Right lung (tissue), 5 donors: ENCODE measurements around the gene KRT86. TPM values are rescaled to one million over a fixed set of nuclear protein-coding genes. Genes with fewer than 3 reads are reported as not detected.
"Not testable (repeated sequence)": the region's sequence is repeated elsewhere in the genome, so short reads cannot be mapped to it uniquely, and the experiment has no call there.

Experiments
- DNase-seq, 2 donors: peaks; one replicate each; pipeline ENCODE4 v3.0.0-alpha.2; 2013
- polyA plus RNA-seq, 5 donors: library from polyadenylated mRNA; unstranded; fragments of 120-200 nt; gene quantifications; one replicate each; pipeline versions ENCODE4 v1.2.1 to v1.2.3, GENCODE V29; 2013; ENCODE audit warnings: inconsistent platforms in 1 of 5, low replicate concordance in 1 of 5; ENCODE audit not compliant: insufficient read length in 5 of 5, insufficient read depth in 1 of 5

Gene KRT86
- polyA plus RNA-seq, 5 donors: 0.08 to 0.24 (median 0.18) TPM; not detected in 1

DNA sequence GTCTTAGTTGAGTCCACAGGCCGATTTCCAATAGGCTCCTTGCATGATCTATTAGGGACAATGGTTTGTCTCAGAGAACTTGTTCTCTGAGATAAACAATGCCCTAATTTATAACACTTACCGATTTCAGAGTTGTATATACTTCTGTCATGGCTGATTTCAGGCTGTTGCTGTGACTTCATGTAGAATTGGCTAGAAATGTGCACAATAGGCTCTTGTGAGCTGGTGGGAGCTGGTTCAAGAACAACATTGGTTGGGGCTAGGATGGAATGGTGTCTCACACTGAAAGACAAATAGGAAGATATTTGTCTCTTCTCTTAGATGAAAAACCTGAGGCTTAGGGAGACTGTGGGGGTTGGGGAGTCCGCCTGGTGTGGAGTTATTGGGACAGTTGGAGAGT, 6.7 kb upstream of the KRT86 start:
- no peak for DNase-seq

DNA sequence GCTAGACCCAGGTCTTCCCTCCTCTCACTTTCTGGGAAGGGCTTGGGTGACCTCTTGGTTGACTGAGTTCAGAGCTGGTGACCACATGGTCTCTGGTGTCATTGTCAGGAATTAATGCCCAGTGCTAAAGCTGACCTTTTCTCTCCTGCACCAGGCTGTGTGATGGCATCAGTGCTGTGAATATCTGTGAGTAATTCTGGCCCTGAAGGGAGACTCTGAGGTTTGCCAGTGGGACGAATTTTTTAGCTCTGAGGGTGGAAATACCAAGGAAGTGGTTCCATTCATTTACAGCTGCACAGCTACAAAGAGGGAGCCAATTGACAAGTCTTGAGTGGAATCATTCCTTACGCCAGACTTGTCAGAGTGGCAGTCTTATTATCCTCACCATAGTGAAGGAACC, 6.2 kb upstream of the KRT86 start:
- DNase-seq: no peak

DNA sequence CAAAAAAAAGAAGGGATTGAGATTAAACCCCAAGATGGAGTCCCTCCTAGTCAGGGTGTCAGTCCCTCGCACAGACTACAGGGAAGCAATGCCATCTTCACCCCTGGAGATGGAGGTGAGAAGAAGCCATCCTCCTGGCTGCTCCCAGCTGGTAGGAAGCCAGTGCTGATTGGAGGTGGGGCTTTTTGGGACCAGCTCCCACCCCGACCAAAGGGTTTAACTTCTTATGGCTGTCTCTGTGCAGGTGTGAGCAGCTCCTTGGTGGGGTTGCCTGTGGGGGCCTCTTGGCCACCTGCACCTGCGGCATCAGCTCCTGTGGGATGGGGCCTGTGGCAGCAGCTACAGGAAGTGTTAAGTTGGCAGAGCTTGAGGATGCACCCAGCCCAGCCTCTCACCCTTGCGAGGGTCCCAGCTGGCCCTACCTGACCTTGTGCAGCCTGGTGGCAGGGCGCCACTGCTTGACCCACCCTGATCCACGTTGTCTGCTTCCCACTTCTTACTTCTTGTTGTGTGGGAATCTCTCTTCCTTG, 3.8 kb upstream of the KRT86 start:
- DNase-seq: no peak

DNA sequence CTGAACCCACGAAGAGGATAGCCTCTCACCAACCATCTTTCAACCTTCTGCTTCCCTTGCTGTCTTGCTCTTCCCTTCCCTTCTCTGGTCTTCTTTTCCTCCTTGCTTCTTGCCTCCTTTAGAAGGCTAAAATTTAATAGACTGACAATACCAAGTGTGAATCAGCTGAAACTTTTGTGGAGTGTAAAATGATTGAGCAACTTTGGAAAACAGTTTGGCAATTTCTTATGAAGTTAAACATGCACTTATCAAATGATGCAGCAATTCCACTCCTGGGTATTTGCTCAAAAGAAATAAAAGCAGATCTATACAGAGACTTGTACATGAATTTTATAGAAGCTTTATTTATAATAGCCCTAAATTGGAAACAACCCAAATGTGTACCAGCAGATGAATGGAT, 3.3 kb upstream of the KRT86 start:
- no peak for DNase-seq

DNA sequence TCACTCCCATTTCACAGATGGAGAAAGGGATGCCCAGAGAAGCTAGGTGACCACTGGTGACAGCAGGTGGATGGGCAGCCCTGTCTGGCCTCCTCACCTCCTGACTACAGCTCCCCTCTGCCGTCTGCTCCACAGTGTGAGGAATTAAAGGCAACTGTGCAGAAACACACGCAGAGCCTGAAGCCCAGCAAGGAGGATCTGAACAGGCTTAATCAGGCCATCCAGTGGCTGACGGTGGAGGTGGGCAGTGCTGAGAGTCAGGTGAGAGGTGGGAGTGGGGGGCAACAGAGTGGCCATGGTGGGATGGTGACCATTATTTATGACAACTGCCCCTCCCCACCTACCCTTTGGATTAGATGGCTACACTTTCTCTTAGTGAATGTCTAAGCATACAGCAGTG, 1.2 kb downstream of the KRT86 start:
- no peak for DNase-seq

DNA sequence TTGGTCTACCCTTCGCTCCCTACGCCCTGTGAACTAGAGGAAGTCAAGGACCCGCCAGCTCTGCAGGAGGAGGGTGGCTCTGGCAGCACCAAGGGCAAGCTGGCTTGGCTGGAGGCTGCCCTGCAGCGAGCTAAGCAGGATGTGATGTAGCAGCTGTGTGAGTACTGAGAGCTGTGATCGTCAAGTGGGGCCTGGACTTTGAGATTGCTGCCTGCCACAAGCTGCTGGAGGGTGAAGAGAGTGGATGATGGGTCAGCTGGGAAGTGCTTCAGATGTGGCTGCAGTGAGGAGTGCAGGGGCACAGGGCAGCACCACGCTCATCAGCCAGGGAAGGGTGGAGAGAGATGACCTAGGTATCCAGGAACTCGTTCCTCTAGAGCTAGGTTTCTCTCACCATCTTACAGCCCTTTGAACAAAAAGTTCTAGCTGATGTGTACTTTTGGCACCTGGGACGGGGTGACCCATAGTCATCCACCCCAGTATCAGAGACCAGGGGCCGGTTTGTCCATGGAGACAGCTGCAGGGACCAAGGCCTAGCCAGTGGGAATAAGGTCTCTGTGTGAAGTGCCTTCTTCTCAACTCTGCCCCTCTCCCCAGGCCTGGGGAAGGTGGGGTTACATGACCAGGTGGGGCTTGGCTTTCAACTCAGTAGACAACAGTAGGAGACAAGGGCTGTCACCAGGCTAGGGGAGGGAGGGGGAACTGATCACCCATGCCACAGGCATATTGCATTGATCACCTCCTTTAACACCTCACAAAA, 3.2 kb downstream of the KRT86 start:
- DNase-seq: peak in 1 of 2 donors; percentile 38

DNA sequence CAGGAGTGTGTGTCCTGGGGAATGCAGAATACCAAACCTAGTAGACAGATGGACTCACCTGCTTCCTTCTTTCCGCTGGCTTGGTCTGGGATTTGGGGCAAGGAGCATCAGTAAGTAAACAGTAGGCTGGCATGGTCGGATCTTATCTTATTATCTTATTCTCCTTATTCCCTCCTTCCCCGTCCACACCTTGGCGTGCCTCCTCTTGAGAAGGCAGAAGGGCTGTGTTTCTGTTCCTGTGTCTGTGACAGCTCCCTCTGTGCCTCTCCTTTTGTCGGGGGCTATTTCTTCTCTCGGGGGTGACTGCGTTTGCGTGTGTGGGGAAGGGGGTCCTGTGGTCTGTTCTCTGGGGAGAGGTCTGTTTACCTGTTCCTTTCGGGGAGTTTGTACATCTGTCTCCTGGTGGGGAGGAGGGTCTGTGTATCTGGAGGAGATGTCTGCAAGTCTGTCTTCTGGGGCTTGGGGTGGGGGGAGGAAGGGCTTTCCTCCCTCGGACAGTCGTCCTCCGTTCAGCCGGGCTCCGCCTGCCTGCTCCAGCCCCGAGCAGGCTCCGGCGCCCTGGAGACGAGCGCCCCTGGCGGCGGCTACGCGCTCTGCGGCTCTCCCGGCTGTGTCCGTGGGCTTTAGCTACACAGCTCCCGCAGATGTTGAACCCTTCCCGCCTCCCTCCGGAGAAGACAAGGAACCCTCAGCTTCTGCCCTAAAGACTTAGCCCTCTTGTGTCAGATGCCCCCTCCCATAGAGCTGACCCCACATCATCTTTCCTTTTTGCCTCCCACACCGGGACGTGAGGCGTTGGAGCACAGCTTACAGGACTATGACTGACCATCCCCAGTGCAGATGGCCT, 4.4 kb downstream of the KRT86 start:
- DNase-seq: peak; percentile 71 to 74

DNA sequence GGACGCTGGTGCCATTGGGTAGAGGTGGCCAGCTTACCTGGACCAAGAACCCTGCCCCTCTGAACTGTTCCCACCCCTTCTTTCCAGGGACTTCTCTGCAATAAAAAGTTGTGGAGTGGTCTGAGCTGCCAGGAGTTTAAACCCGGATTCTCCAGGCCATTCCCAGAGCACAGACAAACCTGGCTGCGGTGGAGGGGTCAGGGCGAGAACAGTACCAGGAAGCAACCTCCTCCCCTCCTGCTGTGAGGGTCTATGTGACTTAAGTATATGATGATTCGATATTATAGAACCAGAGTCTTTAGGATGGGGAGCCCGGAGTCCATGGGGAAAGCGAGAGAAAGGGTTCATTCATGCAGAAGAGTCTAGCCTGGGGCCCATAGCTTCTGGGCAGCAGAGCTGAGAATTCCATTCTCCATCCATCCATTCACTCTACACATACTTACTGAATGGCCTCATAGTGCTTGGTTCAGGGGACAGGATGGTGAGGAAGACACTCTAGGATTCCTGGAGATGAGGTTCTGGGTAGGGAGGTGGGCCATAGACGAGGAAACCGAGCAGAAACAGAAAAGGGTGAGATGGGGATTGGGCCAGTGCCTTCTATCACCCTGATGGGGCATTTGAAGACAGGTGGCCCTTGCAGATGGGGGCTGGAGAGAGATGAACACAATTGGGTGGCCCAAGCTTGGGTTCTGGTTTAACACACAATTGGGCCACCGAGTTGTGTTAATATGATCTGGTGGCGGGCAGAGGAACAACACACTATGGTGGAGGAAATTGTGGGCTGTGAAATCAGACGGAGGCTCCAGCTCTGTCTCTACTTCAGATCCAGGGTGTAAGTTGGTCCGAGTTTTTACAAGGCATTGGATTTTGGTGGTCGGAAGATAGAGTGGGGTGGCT, 5.2 kb downstream of the KRT86 start:
- DNase-seq: no peak

DNA sequence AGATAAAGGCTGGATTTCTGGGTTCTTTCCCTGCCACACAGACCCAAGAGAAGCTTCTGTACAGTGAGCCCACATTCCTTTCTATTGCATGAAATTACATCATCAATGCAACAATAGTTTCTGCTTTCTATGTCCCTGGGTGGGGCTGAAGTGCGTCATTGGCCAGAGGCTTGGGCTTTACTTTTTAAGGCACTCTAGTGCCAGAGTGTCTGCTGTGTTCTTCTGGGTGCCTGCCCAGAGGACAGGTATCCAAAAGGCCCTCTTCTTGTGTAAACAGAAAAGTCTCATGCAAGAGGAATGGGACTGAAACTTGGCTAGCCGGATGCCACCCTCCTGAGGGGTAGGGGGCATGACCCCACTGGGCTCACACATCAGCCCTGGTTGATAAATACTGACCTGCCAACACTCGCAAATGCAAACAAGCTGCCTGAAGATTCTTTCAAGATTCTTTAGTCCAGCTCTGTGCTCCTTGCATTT, 5.9 kb downstream of the KRT86 start:
- peak in 1 of 2 donors; percentile 26 for DNase-seq

DNA sequence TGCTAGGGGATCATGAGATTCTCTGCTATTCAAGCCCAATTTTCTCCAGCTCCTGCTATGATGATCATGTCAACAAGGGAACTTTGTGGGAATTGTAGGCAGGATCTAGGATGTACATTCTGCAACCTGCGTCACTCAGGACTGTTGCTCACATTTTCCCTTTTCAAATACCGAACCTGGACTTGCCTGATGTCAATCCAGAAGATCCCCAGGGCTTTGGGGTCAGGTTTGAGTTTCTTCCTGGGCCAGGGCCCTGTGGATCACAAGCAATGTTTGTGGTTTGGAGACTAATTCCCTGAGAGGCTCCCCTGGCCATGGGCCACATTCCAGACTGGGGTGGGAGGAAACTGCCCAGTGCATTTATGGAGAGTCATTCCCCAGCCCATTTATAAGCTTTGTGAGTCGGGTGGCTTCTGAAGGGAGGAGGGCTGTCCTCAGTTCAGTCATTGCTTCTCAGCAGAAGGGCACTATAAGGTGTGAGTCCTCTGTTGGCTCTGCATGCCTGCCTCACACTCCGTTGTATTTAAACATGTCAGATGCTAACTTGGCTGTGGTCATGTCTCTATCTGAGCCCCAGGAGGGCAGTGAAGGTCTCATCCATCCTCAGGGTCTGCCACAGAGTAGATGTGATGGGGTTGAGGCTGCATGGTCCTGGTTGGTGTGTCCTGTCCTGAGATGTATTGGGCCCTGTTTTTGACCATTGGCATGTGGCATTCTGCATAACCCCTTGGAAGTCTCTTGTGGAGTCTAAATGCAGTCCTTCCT, 6.5 kb downstream of the KRT86 start:
- DNase-seq: no peak

DNA sequence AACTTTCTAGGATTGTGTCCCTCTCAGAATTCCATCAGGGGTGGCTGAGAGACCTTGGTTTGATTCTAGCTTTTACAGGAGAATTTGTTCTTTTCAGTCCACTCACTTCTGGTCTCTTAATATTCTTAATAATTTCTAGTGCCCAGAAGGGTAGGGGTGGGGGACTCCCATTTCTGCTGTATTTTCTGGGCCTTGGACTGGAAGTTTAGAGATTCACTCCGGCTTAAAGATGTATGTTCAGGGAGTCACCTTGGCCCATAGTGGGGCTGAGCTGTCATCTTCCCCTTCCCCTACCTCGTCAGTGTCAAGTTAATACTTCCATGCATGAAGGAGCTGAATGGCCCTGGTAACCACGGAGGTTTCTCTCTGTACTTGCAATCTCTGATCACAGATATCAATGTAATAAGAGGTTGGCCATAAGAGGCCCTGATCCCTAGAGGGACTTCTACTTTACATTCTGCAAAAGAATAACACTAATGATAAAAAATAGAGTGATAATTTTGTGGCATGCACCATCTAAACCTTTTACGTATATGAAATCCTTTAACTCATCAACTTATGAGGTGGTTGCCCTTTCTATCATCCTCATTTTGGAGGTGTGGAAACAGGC, 10.2 kb downstream of the KRT86 start:
- DNase-seq: no peak

DNA sequence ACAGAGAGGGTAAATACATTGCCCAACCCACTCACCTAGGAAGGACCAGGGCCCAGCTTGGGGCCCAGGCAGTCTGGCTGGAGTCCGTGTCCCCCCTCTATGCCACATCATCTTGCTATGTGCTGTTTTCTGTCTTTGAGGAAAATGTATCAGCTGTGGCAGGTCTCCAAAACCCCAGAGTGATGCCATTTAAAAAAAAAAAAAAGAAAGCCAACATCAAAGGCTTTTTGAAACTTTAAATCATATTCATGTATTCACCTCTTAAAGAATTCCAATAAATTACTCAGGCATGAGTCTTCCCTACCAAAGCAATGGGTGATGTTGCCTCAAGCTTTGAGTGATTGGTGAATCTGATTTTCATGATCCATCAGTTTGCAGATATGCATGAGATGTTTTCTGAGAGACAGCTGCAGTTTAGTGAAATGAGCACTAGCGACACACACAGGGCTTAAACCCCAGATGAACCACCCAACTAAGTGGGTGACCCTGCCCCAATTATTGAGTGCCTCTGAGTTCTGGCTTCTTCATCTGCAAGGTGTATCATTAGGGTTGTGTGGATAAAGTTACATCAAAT, 10.8 kb downstream of the KRT86 start:
- DNase-seq: no peak

DNA sequence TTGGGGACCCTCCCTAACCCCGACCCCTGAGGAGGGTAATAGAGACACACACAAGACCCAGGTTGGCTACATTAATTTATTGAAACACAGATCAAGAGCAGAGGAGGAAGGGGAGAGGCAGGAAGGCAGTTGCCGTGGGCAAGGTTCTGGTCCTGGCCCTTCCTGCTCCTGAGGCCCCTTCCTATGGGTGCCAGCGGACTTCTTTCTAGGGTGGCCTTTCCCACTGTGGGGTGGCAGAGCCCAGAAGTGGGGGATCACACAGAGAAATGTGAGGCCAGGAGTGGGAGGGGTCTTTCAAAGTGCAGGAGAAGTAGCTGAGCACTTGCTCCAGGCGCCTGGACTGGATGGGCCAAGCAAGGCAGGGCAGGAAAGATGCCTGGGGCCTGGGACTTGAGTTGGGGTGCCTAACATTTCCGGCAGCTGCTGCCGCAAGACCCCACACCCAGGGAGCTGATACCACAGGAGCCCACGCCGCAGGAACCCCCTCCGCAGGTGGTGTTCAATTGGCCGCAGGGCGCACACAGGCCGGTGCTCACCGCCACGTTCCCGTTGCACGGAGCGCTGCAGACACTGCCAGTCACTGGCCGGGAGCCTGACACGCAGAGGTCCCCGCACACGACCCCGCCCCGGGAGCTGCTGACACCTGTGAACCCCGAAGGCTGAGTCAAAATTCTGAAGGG, 11.5 kb downstream of the KRT86 start:
- DNase-seq: no peak

DNA sequence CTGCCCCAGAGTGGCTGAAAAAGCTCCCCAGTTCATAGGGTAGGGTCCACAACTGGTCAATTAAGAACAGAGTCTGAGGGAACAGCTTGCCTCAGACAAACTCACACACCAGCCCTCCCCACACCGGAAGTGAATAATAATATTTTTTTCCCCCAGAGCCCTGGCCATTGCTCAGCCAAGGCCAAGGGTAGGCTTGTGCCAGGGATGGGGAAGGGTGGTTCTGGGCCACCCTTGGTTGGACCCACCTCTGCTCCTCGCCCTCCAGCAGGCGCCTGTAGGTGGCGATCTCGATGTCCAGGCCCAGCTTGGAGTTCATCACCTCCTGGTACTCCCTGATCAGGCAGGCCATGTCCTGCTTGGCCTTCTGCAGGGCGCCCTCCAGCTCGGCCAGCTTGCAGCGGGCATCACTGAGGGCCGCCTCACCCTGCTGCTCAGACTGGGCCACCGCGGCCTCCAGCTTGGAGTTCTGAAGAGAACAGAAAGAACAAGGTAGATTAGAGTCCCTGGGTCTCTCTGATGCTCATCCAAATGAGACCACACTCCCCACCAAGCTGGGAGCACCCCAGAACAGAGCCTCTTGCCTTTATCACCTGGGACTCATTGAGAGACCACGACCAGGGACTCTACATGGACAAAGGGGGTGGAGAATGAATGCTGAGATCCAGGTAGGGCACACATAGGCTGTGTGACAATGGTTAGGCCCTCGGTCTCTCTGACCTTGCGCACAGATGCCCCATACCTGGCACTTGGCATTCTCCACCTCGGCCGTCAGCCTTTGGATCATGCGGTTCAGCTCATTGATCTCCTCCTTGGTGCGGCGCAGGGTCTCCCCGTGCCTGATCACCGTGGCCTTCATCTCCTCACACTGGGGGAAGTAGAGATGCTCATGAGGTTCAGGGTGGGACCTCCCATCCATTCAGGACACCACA, 12.7 kb downstream of the KRT86 start:
- not testable (repeated sequence) for DNase-seq

DNA sequence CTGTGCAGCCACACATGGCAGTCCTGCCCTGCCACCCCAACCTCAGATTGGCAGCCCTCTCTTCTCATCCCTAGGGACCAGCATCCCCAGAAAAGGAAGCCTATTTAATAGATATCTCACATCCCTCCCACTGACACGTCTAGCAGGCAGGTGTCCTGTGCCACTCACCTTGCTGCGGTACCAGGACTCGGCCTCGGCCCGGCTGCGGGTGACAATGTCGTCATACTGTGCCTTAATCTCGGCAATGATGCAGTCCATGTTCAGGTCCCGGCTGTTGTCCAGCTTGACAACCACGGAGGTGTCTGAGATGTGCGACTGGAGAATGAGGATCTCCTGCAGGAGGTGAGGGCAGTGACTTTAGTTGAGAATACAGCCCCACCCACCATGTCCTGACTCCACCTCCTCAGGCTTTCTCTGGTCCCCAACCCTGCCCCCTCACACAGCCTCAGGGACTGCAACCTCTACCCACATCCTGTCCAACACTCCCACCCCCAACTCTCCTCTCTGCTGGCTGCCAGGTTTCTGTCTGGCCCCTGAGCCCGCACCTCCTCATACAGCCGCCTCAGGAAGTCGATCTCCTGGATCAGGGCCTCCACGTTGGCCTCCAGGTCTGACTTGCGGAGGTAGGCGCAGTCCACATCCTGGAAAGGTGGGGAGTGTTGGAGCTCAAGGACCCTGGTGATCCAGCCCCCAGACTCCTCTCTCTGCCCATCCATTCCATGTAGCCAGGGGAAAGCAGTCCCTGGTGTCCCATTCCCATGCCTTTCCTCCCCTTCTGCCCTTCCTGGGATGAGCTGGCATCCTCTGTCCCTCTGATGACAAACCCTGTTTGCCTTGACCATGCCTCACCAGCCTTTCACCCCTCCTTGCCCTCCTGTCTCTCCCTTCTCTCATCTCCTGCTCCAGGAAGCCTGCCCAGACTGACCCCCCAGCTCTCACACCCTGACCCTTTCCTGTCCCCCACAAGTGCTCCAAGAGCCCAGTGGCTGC, 13.7 kb downstream of the KRT86 start:
- not testable (repeated sequence) for DNase-seq

DNA sequence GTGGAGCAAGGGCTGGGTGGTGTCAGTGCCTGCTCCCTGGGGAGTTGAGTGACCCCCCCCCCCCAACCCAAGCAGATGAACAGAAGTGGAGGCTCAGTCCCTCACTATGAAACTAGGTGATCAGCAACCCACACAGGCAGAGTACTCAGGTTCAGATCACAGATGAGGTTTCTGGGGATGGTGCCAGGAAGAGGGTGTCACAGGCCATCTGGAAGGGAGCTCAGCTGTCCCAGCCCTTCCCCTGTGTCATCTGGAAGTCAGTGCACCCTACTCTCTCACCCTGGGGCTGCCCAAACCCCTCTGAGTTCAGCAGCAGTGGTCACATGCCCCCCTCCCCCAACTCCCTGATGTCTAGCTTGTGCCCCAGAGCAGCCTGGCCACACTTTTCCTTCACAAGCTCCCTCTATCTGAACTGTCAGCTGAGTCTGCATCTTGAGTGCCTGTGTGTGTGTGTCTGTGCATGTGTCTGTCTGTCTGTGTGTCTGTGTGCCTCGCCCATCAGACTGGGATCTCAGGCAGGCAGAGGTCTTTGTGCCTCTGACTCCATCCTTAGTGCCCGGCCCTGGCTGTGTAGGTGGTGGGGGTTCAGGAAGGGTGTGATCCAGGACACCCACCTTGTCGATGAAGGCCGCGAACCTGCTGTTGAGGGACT, 16.2 kb downstream of the KRT86 start:
- DNase-seq: not testable (repeated sequence)
